H9 (cell line): Measurements from ENCODE around the gene PRUNE1. TPM values are rescaled to one million over a fixed set of nuclear protein-coding genes. Genes with fewer than 3 reads are reported as not detected.

Source experiments
- DNase-seq: peaks from one replicate; pipeline ENCODE4 v3.0.0-alpha.2; 2017
- H2AFZ ChIP-seq: one replicate; pipeline ENCODE4 v1.6.1; 2013; ENCODE audit warnings: mild to moderate bottlenecking, low read length, control low read depth, moderate library complexity
- H2AK5ac ChIP-seq: 2 replicates; pipeline ENCODE4 v1.6.1; 2013; ENCODE audit warnings: low read length, control low read depth, mixed read lengths; ENCODE audit not compliant: insufficient read length
- H2BK120ac ChIP-seq: one replicate; pipeline ENCODE4 v1.6.1; 2013; ENCODE audit warnings: low read depth, mild to moderate bottlenecking, low read length, control low read depth, inconsistent platforms; ENCODE audit not compliant: poor library complexity, severe bottlenecking
- H2BK12ac ChIP-seq: 2 replicates; pipeline ENCODE4 v1.6.1; 2013; ENCODE audit warnings: low read length, control low read depth, mixed read lengths, low read depth; ENCODE audit not compliant: insufficient read length
- H2BK15ac ChIP-seq: 2 replicates; pipeline ENCODE4 v1.6.1; 2013; ENCODE audit warnings: low read depth, low read length, control low read depth
- H2BK20ac ChIP-seq: one replicate; pipeline ENCODE4 v1.6.1; 2013; ENCODE audit warnings: low read depth, mild to moderate bottlenecking, low read length, control low read depth, inconsistent platforms; ENCODE audit not compliant: poor library complexity, severe bottlenecking
- H2BK5ac ChIP-seq: 2 replicates; pipeline ENCODE4 v1.6.1; 2013; ENCODE audit warnings: low read length, control low read depth, mixed read lengths; ENCODE audit not compliant: insufficient read length
- H3K14ac ChIP-seq: 2 replicates; pipeline ENCODE4 v1.6.1; 2013; ENCODE audit warnings: low read length, control low read depth; ENCODE audit not compliant: insufficient read depth
- H3K18ac ChIP-seq: 2 replicates; pipeline ENCODE4 v1.6.1; 2013; ENCODE audit warnings: low read depth, mild to moderate bottlenecking, mixed read lengths, low read length, control low read depth; ENCODE audit not compliant: insufficient read length
- H3K23ac ChIP-seq: 2 replicates; pipeline ENCODE4 v1.6.1; 2013; ENCODE audit warnings: low read length, control low read depth, mixed read lengths, low read depth; ENCODE audit not compliant: insufficient read length
- H3K23me2 ChIP-seq: 2 replicates; pipeline ENCODE4 v1.6.1; 2013; ENCODE audit warnings: low read depth, mild to moderate bottlenecking, mixed read lengths, low read length, control low read depth; ENCODE audit not compliant: insufficient read length, poor library complexity, severe bottlenecking
- H3K27ac ChIP-seq: 2 replicates; pipeline ENCODE4 v1.5.1; 2013; ENCODE audit warnings: low read length, control low read depth, mixed read lengths, low read depth; ENCODE audit not compliant: insufficient read length
- H3K27me3 ChIP-seq: 2 replicates; pipeline ENCODE4 v1.6.1; 2013; ENCODE audit warnings: low read length, control low read depth, inconsistent platforms; ENCODE audit not compliant: insufficient read depth
- H3K4ac ChIP-seq: 2 replicates; pipeline ENCODE4 v1.6.1; 2013; ENCODE audit warnings: low read depth, mild to moderate bottlenecking, control low read depth, inconsistent platforms, low read length, moderate library complexity
- H3K4me1 ChIP-seq: 2 replicates; pipeline ENCODE4 v1.6.1; 2013; ENCODE audit warnings: low read length, control low read depth, inconsistent platforms; ENCODE audit not compliant: insufficient read depth
- H3K4me2 ChIP-seq: 2 replicates; pipeline ENCODE4 v1.6.1; 2013; ENCODE audit warnings: low read length, control low read depth, mixed read lengths; ENCODE audit not compliant: insufficient read length, insufficient read depth
- H3K56ac ChIP-seq: 2 replicates; pipeline ENCODE4 v1.6.1; 2013; ENCODE audit warnings: low read depth, mild to moderate bottlenecking, mixed read lengths, low read length, control low read depth; ENCODE audit not compliant: insufficient read length
- H3K79me1 ChIP-seq: 2 replicates; pipeline ENCODE4 v1.6.1; 2013; ENCODE audit warnings: low read depth, mild to moderate bottlenecking, moderate library complexity, low read length, control low read depth, inconsistent platforms; ENCODE audit not compliant: insufficient read depth, poor library complexity, severe bottlenecking
- H3K79me2 ChIP-seq: 2 replicates; pipeline ENCODE4 v1.6.1; 2013; ENCODE audit warnings: low read length, control low read depth, inconsistent platforms; ENCODE audit not compliant: insufficient read depth
- H3K9ac ChIP-seq: 2 replicates; pipeline ENCODE4 v1.6.1; 2013; ENCODE audit warnings: low read length, control low read depth, mixed read lengths; ENCODE audit not compliant: insufficient read length; ENCODE audit errors: extremely low read depth
- H3K9me3 ChIP-seq: one replicate; pipeline ENCODE4 v1.6.1; 2013; ENCODE audit warnings: low read depth, low read length, inconsistent platforms; ENCODE audit not compliant: control insufficient read depth
- H3T11ph ChIP-seq: one replicate; pipeline ENCODE4 v1.6.1; 2013; ENCODE audit warnings: mild to moderate bottlenecking, low read length, control low read depth, inconsistent platforms
- H4K20me1 ChIP-seq: one replicate; pipeline ENCODE4 v1.6.1; 2013; ENCODE audit not compliant: control insufficient read depth, insufficient read length, insufficient read depth
- H4K5ac ChIP-seq: 2 replicates; pipeline ENCODE4 v1.6.1; 2013; ENCODE audit warnings: low read depth, mild to moderate bottlenecking, mixed read lengths, low read length, control low read depth; ENCODE audit not compliant: insufficient read length
- H4K8ac ChIP-seq: replicated peaks from 2 replicates; pipeline ENCODE4 v1.6.1; 2013; ENCODE audit warnings: low read length, control low read depth, mixed read lengths, low read depth; ENCODE audit not compliant: insufficient read length
- H4K91ac ChIP-seq: 2 replicates; pipeline ENCODE4 v1.6.1; 2013; ENCODE audit warnings: low read depth, mild to moderate bottlenecking, moderate library complexity, mixed read lengths, low read length, control low read depth; ENCODE audit not compliant: insufficient read length
- H3K27ac Mint-ChIP-seq, 3 experiments: 2 replicates in 2 of 3; 3 replicates in 1 of 3; pipeline ENCODE4 v1.8.0; 2020 to 2021; ENCODE audit warnings: mixed read lengths in 3 of 3, mild to moderate bottlenecking in 1 of 3, moderate library complexity in 1 of 3
- H3K27me3 Mint-ChIP-seq: 2 replicates; pipeline ENCODE4 v1.8.0; 2021; ENCODE audit warnings: low read depth, mild to moderate bottlenecking, moderate library complexity, mixed read lengths
- H3K36me3 Mint-ChIP-seq, 3 experiments: 2 replicates in 2 of 3; 3 replicates in 1 of 3; pipeline ENCODE4 v1.8.0; 2020 to 2021; ENCODE audit warnings: low read depth in 3 of 3, mixed read lengths in 3 of 3; ENCODE audit not compliant: insufficient read depth in 1 of 3
- H3K4me1 Mint-ChIP-seq, 2 experiments: 2 replicates each; pipeline ENCODE4 v1.8.0; 2020; ENCODE audit warnings: mixed read lengths in 2 of 2
- H3K4me3 Mint-ChIP-seq, 2 experiments: 2 replicates in 1 of 2; 3 replicates in 1 of 2; pipeline ENCODE4 v1.8.0; 2020 to 2021; ENCODE audit warnings: mild to moderate bottlenecking in 2 of 2, mixed read lengths in 2 of 2, moderate library complexity in 1 of 2
- H3K9me3 Mint-ChIP-seq, 2 experiments: 2 replicates in 1 of 2; 3 replicates in 1 of 2; pipeline ENCODE4 v1.8.0; 2020; ENCODE audit warnings: mild to moderate bottlenecking in 2 of 2, mixed read lengths in 2 of 2, moderate library complexity in 1 of 2
- CTCF ChIP-seq: fragments of 200-600 bp; sonication (generic); conservative IDR thresholded peaks from 3 replicates; pipeline ENCODE4 v1.8.0; 2021; ENCODE audit warnings: antibody characterized with exemption, mild to moderate bottlenecking
- WGBS: extraction: QIAGEN DNeasy Blood & Tissue Kit; methylation state at CpG from one replicate; pipeline ENCODE4 v1.1.7; 2013; ENCODE audit warnings: missing lambda C conversion rate, low lambda C conversion rate, mixed read lengths; ENCODE audit not compliant: insufficient read length; ENCODE audit errors: extremely low coverage; 5-methylcytosine and 5-hydroxymethylcytosine counted together
- long read RNA-seq: library from polyadenylated mRNA; unstranded; transcript quantifications from one replicate; pipeline ENCODE4 v2.0.0, GENCODE V29; 2020
- total RNA-seq: library from RNA; stranded (reverse); gene quantifications from 2 replicates; pipeline ENCODE4 v1.2.1, GENCODE V29; 2021

Gene PRUNE1, protein sequence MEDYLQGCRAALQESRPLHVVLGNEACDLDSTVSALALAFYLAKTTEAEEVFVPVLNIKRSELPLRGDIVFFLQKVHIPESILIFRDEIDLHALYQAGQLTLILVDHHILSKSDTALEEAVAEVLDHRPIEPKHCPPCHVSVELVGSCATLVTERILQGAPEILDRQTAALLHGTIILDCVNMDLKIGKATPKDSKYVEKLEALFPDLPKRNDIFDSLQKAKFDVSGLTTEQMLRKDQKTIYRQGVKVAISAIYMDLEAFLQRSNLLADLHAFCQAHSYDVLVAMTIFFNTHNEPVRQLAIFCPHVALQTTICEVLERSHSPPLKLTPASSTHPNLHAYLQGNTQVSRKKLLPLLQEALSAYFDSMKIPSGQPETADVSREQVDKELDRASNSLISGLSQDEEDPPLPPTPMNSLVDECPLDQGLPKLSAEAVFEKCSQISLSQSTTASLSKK
- 21.0 and 22.3 TPM in 2 replicates for total RNA-seq
- long read RNA-seq, transcript PRUNE1-201 (8 exons, 2,997 nt): minor isoform, 8 of 60 reads
- long read RNA-seq, transcript PRUNE1-204 (7 exons, 2,788 nt): major isoform, 10 of 60 reads
- long read RNA-seq, partial matches to known transcripts: 2 of 60 reads
- long read RNA-seq, other reads (novel, unspliced or antisense): 36 of 60 reads

GRCh38 chr1:151008244-151009205, at the start of gene PRUNE1:
Gene PRUNE1, plus strand, starts transcription at chr1:151008449. Its CDS starts 184 bp downstream, at chr1:151008633.
- Histone ChIP-seq H3K4me1 (peaks cover 5% of the 10 kb centered on the region; the same call in 1 of the 2 replicates), H3K18ac (peak within 1 kb of the TSS; percentile 71), H2BK5ac (no peak within 1 kb of the TSS), H3K79me2 (no peaks in the 10 kb centered on the region; the same call in 1 of the 2 replicates), H2BK20ac (peak within 1 kb of the TSS; percentile 33), H3K14ac (peak within 1 kb of the TSS; percentile 82), H2BK12ac (peak within 1 kb of the TSS; percentile 64), H3K9me3 (no peaks in the 10 kb centered on the region), H3K23me2 (peaks cover 13% of the 10 kb centered on the region), H3K23ac (no peak within 1 kb of the TSS), H4K8ac (no peak within 1 kb of the TSS), H3K79me1 (no peaks in the 10 kb centered on the region), H2AK5ac (no peak within 1 kb of the TSS), H3K4ac (peak within 1 kb of the TSS; percentile 78), H2AFZ (peak within 1 kb of the TSS; percentile 7), H4K91ac (no peak within 1 kb of the TSS), H3T11ph (peak within 1 kb of the TSS; percentile 92), H2BK120ac (peak within 1 kb of the TSS; percentile 97), H3K9ac (peak within 1 kb of the TSS; percentile 83), H3K27me3 (no peaks in the 10 kb centered on the region), H4K5ac (no peak within 1 kb of the TSS), H2BK15ac (no peak within 1 kb of the TSS), H3K56ac (no peak within 1 kb of the TSS), H4K20me1 (no peaks in the 10 kb centered on the region), H3K27ac (peak within 1 kb of the TSS; percentile 4), H3K4me2 (peak within 1 kb of the TSS; percentile 77)
- H3K9me3 Mint-ChIP-seq: no peaks in the 10 kb centered on the region; a peak in 2 of 5 replicates
- H3K4me1 Mint-ChIP-seq: peaks cover 35 to 41% of the 10 kb centered on the region in 2 experiments
- peak within 1 kb of the TSS; percentile 97 to 99 for H3K4me3 Mint-ChIP-seq
- WGBS: no CpG with 5 or more reads among the region's 69 CpGs
- H3K27me3 Mint-ChIP-seq: no peaks in the 10 kb centered on the region; the same call in 1 of the 2 replicates
- TF ChIP-seq CTCF: no peak
- DNase-seq: peak; percentile 96
- H3K36me3 Mint-ChIP-seq: no peaks in the 10 kb centered on the region
- peak within 1 kb of the TSS; percentile 96 to 98 (median 97) for H3K27ac Mint-ChIP-seq
